ENCODE data around the gene NLK. TPM values are rescaled to one million over a fixed set of nuclear protein-coding genes. Genes with fewer than 3 reads are reported as not detected.
A peak's percentile ranks its signal among the peaks of the same experiment; 100 is the strongest.

The NLK gene
- total and polyA plus RNA-seq, 2 donors (not counting 3 experiments of a cell fraction or from before 2014, with no cell fraction given): 23.8 to 34.2 TPM

DNA sequence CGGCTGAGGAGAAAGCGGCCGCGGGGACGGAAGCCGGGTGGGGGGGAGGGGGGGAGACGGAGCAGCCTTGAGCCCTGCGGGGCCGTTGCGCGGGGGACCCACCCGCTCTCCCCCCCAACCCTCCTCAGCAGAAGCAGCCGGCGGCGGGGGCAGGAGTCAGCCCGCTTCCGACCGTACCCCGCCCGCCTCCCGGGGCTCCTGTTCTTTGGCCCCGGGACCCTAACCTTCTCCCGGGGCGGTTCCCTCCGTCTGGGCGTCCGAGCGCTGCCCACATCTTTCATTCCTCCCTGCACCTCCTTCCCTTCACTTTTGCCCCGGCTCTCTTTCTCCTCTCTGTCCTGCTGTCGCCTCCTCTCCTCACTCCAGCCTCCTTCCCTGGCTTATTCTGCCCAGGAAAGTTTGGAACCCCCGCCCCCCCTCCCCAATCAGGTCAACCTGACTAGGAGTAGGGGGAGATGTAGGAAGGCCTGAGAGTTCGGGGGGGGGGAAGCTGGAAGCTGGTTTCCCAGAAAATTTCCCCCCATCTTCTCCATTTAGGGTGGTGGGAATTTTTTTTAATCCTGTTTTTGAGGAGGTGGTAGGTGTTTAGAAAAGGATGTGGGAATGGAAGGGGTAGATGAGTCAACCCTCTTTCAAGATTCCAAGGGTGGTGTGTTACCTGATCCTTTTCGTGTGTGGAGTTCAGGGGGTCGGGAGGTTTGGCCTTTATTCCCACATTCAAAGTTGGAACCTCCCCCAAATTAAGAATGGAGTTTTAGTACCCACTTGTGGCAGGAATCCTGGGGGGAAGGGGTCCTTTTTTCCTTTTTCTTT, 427 bp upstream of the NLK start:
- H3K4me1 ChIP-seq (ENCODE audit: control insufficient read depth, extremely low read depth, insufficient read depth, low read length): peaks cover 31% of the 10 kb centered on the region
- peak overlapping the region; percentile 81 for H3K27ac ChIP-seq (ENCODE audit: insufficient read depth, low read depth, low read length)
- peak overlapping the region; percentile 34 for H2AFZ ChIP-seq (ENCODE audit: low read depth, low read length)
- DNase-seq (ENCODE audit: low read depth, low spot score) (no peak), FAIRE-seq (no peak)
- no peaks in the 10 kb centered on the region for H3K27me3 ChIP-seq (ENCODE audit: control insufficient read depth in 2 of 2, insufficient read depth in 2 of 2, low read length in 2 of 2)
- CTCF ChIA-PET: interaction anchor here (0.9 to 1.2 kb wide), 5 partner anchors 23 to 237 kb away, joined by 3 to 4 read pairs (median 3); no protein-coding TSS in a partner anchor
- peaks cover 52% of the 10 kb centered on the region for H3K79me2 ChIP-seq (ENCODE audit: control insufficient read depth, insufficient read depth, low read length)
- peak overlapping the region; percentile 98 for H3K4me2 ChIP-seq (ENCODE audit: insufficient read depth, low read length)
- TF ChIP-seq POLR2A (IDR thresholded peaks at IDR 0.05; ENCODE audit: low read depth, low read length) (peak; percentile 30), POLR2AphosphoS5 (IDR thresholded peaks at IDR 0.05; ENCODE audit: insufficient read depth, low read depth, low read length) (no peak)
- no peaks in the 10 kb centered on the region for H3K9me3 ChIP-seq (replicated peaks; ENCODE audit: control insufficient read depth, insufficient read depth, low read length)
- no TSS peak for BruUV-seq (replicated peaks)
- dilution Hi-C loops (cut with MboI; ENCODE audit: extremely low pct_ligation_motif_present, low sequenced_read_pairs): no loop called here
- H3K36me3 ChIP-seq (ENCODE audit: control insufficient read depth in 2 of 2, extremely low read depth in 1 of 2, insufficient read depth in 2 of 2, low read length in 2 of 2): peaks cover 0 to 11% of the 10 kb centered on the region in 2 experiments
- peak overlapping the region; percentile 90 for H3K9ac ChIP-seq (replicated peaks; ENCODE audit: extremely low read depth, insufficient read depth, low read length)
- intact Hi-C loops (cut with micrococcal nuclease): loop anchor here (1.0 to 5.0 kb wide), 6 partner anchors 57 to 295 kb away; partner anchors contain the start of genes IFT20, LYRM9 and TNFAIP1
- peak overlapping the region; percentile 77 to 95 (median 78) for H3K4me3 ChIP-seq (replicated peaks in 1 of 3; ENCODE audit: insufficient read depth in 1 of 3, low read depth in 1 of 3, low read length in 3 of 3)
- H4K20me1 ChIP-seq (replicated peaks; ENCODE audit: control insufficient read depth, extremely low read depth, insufficient read depth, low read length): peaks cover 5% of the 10 kb centered on the region
- H3K9me1 ChIP-seq (replicated peaks; ENCODE audit: control insufficient read depth, extremely low read depth, insufficient read depth, low read length): peaks cover 3% of the 10 kb centered on the region
- POLR2A ChIA-PET: interaction anchor here (0.6 to 1.2 kb wide), 17 partner anchors 9 to 294 kb away, joined by 3 to 9 read pairs (median 3); partner anchors contain the start of genes IFT20, LYRM9 and TNFAIP1

DNA sequence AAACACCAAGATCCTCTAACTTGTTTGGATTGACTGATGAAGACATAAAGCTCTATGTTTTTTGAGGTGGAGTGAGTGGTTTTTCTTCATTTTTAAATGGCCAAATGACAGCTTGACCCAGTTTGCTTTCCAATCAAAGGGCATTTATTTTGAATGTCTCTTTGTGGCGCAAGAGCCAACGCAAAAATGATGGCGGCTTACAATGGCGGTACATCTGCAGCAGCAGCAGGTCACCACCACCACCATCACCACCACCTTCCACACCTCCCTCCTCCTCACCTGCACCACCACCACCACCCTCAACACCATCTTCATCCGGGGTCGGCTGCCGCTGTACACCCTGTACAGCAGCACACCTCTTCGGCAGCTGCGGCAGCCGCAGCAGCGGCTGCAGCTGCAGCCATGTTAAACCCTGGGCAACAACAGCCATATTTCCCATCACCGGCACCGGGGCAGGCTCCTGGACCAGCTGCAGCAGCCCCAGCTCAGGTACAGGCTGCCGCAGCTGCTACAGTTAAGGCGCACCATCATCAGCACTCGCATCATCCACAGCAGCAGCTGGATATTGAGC, 329 bp downstream of the NLK start:
- H4K20me1 ChIP-seq (replicated peaks; ENCODE audit: control insufficient read depth, extremely low read depth, insufficient read depth, low read length): peaks cover 5% of the 10 kb centered on the region
- CTCF ChIA-PET: no interaction called here
- H3K4me3 ChIP-seq (replicated peaks in 1 of 3; ENCODE audit: insufficient read depth in 1 of 3, low read depth in 1 of 3, low read length in 3 of 3): peak overlapping the region in 2 of 3 experiments; percentile 78 to 95
- H3K4me2 ChIP-seq (ENCODE audit: insufficient read depth, low read length): peak overlapping the region; percentile 98
- peaks cover 3% of the 10 kb centered on the region for H3K9me1 ChIP-seq (replicated peaks; ENCODE audit: control insufficient read depth, extremely low read depth, insufficient read depth, low read length)
- dilution Hi-C loops (cut with MboI; ENCODE audit: extremely low pct_ligation_motif_present, low sequenced_read_pairs): no loop called here
- peaks cover 31% of the 10 kb centered on the region for H3K4me1 ChIP-seq (ENCODE audit: control insufficient read depth, extremely low read depth, insufficient read depth, low read length)
- no peaks in the 10 kb centered on the region for H3K9me3 ChIP-seq (replicated peaks; ENCODE audit: control insufficient read depth, insufficient read depth, low read length)
- peak overlapping the region; percentile 90 for H3K9ac ChIP-seq (replicated peaks; ENCODE audit: extremely low read depth, insufficient read depth, low read length)
- intact Hi-C loops (cut with micrococcal nuclease): loop anchor here (5.0 kb wide), 1 partner anchor 294 kb away; the partner anchor contains the start of genes IFT20 and TNFAIP1
- FAIRE-seq: no peak
- no peaks in the 10 kb centered on the region for H3K27me3 ChIP-seq (ENCODE audit: control insufficient read depth in 2 of 2, insufficient read depth in 2 of 2, low read length in 2 of 2)
- H3K36me3 ChIP-seq (ENCODE audit: control insufficient read depth in 2 of 2, extremely low read depth in 1 of 2, insufficient read depth in 2 of 2, low read length in 2 of 2): peaks cover 0 to 11% of the 10 kb centered on the region in 2 experiments
- peaks cover 60% of the 10 kb centered on the region for H3K79me2 ChIP-seq (ENCODE audit: control insufficient read depth, insufficient read depth, low read length)
- H2AFZ ChIP-seq (ENCODE audit: low read depth, low read length): no peak overlapping the region
- POLR2A ChIA-PET: interaction anchor here (0.6 to 0.7 kb wide), 2 partner anchors 12 to 91 kb away, joined by 3 read pairs; no protein-coding TSS in a partner anchor
- TSS peak; percentile 32 for BruUV-seq (replicated peaks)
- TF ChIP-seq GATA2 (IDR thresholded peaks at IDR 0.05; ENCODE audit: insufficient read depth, insufficient read length, low read depth, low read length): no peak
- TF ChIP-seq MYC (IDR thresholded peaks at IDR 0.05; ENCODE audit: low read depth, low read length): no peak
- TF ChIP-seq, protein P1, sequence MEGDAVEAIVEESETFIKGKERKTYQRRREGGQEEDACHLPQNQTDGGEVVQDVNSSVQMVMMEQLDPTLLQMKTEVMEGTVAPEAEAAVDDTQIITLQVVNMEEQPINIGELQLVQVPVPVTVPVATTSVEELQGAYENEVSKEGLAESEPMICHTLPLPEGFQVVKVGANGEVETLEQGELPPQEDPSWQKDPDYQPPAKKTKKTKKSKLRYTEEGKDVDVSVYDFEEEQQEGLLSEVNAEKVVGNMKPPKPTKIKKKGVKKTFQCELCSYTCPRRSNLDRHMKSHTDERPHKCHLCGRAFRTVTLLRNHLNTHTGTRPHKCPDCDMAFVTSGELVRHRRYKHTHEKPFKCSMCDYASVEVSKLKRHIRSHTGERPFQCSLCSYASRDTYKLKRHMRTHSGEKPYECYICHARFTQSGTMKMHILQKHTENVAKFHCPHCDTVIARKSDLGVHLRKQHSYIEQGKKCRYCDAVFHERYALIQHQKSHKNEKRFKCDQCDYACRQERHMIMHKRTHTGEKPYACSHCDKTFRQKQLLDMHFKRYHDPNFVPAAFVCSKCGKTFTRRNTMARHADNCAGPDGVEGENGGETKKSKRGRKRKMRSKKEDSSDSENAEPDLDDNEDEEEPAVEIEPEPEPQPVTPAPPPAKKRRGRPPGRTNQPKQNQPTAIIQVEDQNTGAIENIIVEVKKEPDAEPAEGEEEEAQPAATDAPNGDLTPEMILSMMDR (IDR thresholded peaks at IDR 0.05; ENCODE audit: extremely low read depth in 1 of 2, insufficient read depth in 1 of 2, low read depth in 1 of 2, low read length in 2 of 2): no peak
- no peak for TF ChIP-seq FOS (IDR thresholded peaks at IDR 0.05; ENCODE audit: borderline replicate concordance, insufficient read depth, low read length)
- no peak for TF ChIP-seq POLR2AphosphoS5 (IDR thresholded peaks at IDR 0.05; ENCODE audit: insufficient read depth, low read depth, low read length)
- no peak for TF ChIP-seq EZH2 (IDR thresholded peaks at IDR 0.05; ENCODE audit: borderline replicate concordance, low read depth, low read length, severe bottlenecking)
- no peak for TF ChIP-seq MAX (IDR thresholded peaks at IDR 0.05; ENCODE audit: insufficient read depth, insufficient read length)
- no peak for TF ChIP-seq POLR2A (IDR thresholded peaks at IDR 0.05; ENCODE audit: low read depth, low read length)
- no peak for TF ChIP-seq JUN (IDR thresholded peaks at IDR 0.05; ENCODE audit: borderline replicate concordance, insufficient read depth, insufficient read length, low read depth)
- no peak overlapping the region for H3K27ac ChIP-seq (ENCODE audit: insufficient read depth, low read depth, low read length)
- DNase-seq (ENCODE audit: low read depth, low spot score): no peak

Measured in endothelial cell of umbilical vein (primary cell).